Subcutaneous abdominal adipose tissue (tissue), 5 donors: ENCODE data around the gene SMC4.

ENCODE experiments used
- H3K27ac ChIP-seq: one replicate; pipeline ENCODE4 v1.7.0; 2013; ENCODE audit warnings: low read depth, mild to moderate bottlenecking, inconsistent platforms, low read length, moderate library complexity
- H3K27me3 ChIP-seq, 5 donors: one replicate each; pipeline ENCODE4 v1.7.0; 2013; ENCODE audit warnings: low read length in 5 of 5, inconsistent platforms in 1 of 5; ENCODE audit not compliant: control insufficient read depth in 5 of 5, insufficient read depth in 4 of 5
- H3K36me3 ChIP-seq, 5 donors: one replicate each; pipeline ENCODE4 v1.7.0; 2013; ENCODE audit warnings: low read length in 5 of 5; ENCODE audit not compliant: control insufficient read depth in 5 of 5, insufficient read depth in 5 of 5
- H3K4me1 ChIP-seq, 5 donors: one replicate each; pipeline ENCODE4 v1.7.0; 2013; ENCODE audit warnings: low read length in 5 of 5, mild to moderate bottlenecking in 3 of 5, moderate library complexity in 1 of 5; ENCODE audit not compliant: control insufficient read depth in 5 of 5, insufficient read depth in 5 of 5
- H3K4me3 ChIP-seq, 5 donors: one replicate each; pipeline ENCODE4 v1.7.0; 2013; ENCODE audit warnings: low read length in 5 of 5, low read depth in 1 of 5
- H3K9ac ChIP-seq, 5 donors: one replicate each; pipeline ENCODE4 v1.7.0; 2013; ENCODE audit warnings: low read length in 5 of 5, mild to moderate bottlenecking in 4 of 5, moderate library complexity in 3 of 5
- H3K9me3 ChIP-seq, 5 donors: one replicate each; pipeline ENCODE4 v1.7.0; 2013; ENCODE audit warnings: low read length in 5 of 5; ENCODE audit not compliant: control insufficient read depth in 5 of 5
- donor health status: healthy.
- donor health status: healthy.
- donor health status: healthy.
- donor health status: healthy.
- donor health status: healthy.

SMC4 gene

DNA sequence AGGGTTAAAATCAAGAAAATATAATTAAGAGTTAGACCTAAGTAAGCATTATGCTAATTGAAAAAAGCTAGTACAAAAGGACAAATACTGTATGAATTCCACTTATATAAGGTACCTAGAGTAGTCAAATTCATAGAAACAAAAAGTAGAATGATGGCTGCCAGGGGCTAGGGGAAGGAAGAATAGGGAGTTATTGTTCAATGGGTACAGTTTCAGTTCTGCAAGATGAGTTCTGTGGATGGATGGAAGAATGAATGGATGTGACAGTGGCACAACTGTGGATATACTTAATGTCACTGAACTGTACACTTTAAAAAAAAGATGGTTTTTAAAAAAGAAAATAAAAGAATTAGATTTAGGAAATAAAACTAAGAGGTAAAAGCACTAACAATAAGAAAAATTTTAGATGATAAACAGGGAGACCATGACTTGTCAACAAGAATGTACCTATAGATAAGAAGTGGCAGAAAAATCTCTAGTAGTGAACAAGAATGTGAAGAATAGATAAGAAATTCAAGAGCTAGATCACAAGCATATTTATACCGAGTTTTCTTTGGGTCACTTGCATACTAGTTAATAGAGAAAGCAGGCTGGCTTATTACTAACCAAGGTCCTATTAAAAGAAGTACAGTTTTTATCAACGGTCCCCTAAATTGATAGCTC lies 6.0 kb upstream of the SMC4 start:
- Histone ChIP-seq H3K9me3 (no peaks in the 10 kb centered on the region), H3K4me3 (no peak overlapping the region), H3K27me3 (no peaks in the 10 kb centered on the region)

DNA sequence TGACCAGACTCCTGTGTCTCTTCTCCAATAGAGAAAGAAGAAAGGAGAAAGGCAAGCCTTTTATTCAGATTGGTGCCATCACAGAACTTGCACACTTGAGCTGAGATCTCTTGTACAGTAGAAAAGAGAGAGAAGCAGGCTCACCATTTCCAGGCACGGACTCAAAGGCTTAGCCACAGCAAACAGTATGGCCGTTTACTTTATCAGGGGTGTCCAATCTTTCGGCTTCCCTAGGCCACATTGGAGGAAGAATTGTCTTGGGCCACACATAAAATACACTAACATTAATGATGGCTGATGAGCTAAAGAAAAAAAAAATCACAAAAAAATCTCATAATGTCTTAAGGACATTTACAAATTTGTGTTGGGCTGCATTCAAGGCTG lies 5.4 kb upstream of the SMC4 start:
- H3K4me3 ChIP-seq = no peak overlapping the region
- H3K9me3 ChIP-seq = no peaks in the 10 kb centered on the region
- H3K9ac ChIP-seq = no peak overlapping the region
- no peaks in the 10 kb centered on the region for H3K36me3 ChIP-seq
- H3K4me1 ChIP-seq = peaks cover 0 to 10% (median 8%) of the 10 kb centered on the region in 5 donors
- H3K27me3 ChIP-seq = no peaks in the 10 kb centered on the region
- H3K27ac ChIP-seq = no peak overlapping the region

More for the DNA sequence above, 6.0 kb upstream of the SMC4 start:
- Histone ChIP-seq H3K27ac (no peak overlapping the region), H3K4me1 (peaks cover 0 to 5% (median 3%) of the 10 kb centered on the region in 5 donors), H3K9ac (no peak overlapping the region), H3K36me3 (no peaks in the 10 kb centered on the region)

DNA sequence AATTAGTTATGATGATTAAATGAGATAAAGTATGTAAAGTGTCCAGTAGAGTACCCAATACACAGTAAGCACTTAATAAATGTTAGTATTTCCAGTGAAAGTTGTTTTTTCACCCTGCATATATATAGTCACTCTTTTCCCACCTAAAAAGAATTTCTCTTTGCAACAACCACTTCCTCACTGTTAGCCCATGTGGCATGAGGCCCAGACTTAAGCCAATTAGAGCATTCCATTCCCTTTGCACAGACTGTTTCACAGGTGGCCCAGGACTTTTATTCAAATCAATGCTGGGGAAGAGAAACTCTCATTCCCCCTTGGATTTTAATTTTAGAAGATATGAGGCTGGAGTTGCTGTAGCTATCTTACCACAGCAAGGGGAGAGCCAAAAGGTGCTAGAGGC lies 4.2 kb upstream of the SMC4 start:
- Histone ChIP-seq H3K4me3 (no peak overlapping the region), H3K9ac (no peak overlapping the region), H3K9me3 (no peaks in the 10 kb centered on the region), H3K27ac (no peak overlapping the region), H3K4me1 (peaks cover 1 to 16% (median 13%) of the 10 kb centered on the region in 5 donors), H3K36me3 (no peaks in the 10 kb centered on the region), H3K27me3 (no peaks in the 10 kb centered on the region)

DNA sequence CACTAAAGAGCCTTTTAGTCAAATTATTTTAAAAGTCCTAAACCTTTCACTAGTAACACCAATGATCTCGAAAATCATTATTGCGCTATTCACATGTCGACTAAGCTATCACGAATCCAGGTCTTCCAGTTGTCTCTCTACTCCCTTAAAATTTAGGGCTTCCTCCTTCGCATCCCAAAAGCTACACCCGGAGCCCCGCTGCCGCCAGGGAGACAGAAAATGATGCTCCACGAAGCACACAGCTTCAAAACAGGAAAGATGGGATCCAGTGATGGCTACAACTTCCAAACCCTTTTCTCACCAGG lies 678 bp upstream of the SMC4 start:
- H3K9ac ChIP-seq = peak overlapping the region in 4 of 5 donors; percentile 62 to 92 (median 84)

DNA sequence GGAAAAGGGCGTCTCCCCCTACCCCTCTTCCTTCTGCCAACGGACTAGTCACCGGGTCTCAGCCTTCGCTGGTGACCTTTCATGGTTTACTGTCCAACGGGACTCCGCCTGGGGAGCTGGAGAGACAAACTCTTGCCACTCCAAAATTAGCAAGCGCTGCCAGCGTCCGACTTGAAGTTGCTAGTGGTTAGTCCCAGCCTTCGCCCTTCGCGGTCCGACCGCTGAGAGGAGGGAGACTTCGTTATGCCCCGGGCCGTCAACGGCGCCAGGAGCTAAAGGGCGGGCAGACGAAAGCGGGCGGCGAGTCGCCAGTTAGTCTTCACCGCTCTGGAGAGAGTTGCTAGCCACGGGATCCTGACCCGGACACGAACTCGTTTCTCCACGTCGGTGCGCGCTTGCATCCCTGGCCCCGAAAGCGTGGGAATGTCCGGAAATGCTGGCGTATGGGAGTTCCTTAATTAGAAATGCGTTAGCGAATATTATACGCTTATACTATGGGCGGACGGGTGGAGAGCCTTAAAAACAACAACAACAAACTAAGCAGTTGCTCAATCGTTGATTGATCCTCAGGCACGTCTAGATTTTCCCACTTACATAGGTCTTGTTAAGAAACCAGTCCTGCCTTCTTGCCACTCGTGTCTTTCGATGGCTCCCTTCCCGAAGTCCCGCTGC lies 716 bp downstream of the SMC4 start:
- Histone ChIP-seq H3K27ac (peak overlapping the region; percentile 79), H3K9me3 (no peaks in the 10 kb centered on the region), H3K27me3 (no peaks in the 10 kb centered on the region), H3K4me1 (peaks cover 2 to 42% (median 25%) of the 10 kb centered on the region in 5 donors), H3K36me3 (no peaks in the 10 kb centered on the region), H3K9ac (peak overlapping the region; percentile 7 to 92 (median 84)), H3K4me3 (peak overlapping the region; percentile 74 to 99 (median 95))

More for the DNA sequence above, 678 bp upstream of the SMC4 start:
- no peaks in the 10 kb centered on the region for H3K36me3 ChIP-seq
- H3K4me3 ChIP-seq = peak overlapping the region; percentile 74 to 99 (median 95)
- H3K9me3 ChIP-seq = no peaks in the 10 kb centered on the region
- peak overlapping the region; percentile 79 for H3K27ac ChIP-seq
- H3K27me3 ChIP-seq = no peaks in the 10 kb centered on the region
- H3K4me1 ChIP-seq = peaks cover 2 to 42% (median 25%) of the 10 kb centered on the region in 5 donors

DNA sequence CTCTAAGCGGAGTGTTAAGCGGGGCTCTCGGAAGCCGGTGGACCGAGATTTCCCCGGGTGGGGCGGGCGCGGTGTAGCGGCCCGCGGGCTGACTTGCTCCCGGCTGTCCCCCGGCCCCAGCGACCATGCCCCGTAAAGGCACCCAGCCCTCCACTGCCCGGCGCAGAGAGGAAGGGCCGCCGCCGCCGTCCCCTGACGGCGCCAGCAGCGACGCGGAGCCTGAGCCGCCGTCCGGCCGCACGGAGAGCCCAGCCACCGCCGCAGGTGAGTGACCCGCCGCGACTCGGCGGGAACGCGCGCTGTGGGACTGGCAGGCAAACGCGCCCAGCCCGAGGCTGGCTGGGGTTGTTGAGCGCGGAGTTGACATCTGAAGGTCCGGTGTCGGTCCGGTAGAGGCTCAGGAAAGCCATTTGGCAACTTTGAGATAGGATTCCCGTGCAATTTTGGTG lies 1.3 kb downstream of the SMC4 start:
- no peaks in the 10 kb centered on the region for H3K36me3 ChIP-seq
- H3K4me1 ChIP-seq = peaks cover 2 to 42% (median 25%) of the 10 kb centered on the region in 5 donors
- no peaks in the 10 kb centered on the region for H3K9me3 ChIP-seq
- H3K9ac ChIP-seq = peak overlapping the region in 4 of 5 donors; percentile 77 to 92 (median 88)
- H3K4me3 ChIP-seq = peak overlapping the region; percentile 74 to 99 (median 95)
- H3K27me3 ChIP-seq = no peaks in the 10 kb centered on the region
- H3K27ac ChIP-seq = peak overlapping the region; percentile 79

DNA sequence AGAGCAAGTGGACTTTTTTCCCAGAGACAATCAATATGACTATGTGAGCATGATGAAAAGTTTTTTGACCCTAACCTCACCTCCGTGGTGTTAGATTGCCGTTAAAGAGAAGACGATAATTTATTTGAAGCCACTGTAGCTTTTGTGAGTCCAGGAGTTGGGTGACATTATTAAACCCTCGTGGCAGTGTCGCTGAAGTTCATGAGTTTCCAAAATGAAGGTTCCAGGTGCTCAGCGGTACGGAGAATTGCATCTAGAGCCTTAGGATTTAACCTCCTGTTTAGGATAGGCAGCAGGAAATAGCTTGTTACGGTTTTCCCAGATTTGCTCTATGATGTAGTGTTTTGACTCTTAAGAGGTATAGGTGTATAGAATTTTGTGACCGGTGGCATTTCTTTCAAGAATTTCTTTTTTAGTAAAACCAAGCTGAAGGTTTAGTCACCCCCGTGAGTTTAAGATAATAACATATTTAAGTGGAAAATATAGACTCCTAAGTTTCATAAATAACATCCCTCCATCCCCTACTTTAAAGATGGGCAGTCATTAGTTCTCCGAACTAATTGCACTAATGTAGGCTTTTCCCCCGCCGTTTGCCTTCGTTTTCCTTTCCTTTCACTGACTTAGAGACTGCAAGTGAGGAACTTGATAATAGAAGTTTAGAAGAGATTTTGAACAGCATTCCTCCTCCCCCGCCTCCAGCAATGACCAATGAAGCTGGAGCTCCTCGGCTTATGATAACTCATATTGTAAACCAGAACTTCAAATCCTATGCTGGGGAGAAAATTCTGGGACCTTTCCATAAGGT lies 2.0 kb downstream of the SMC4 start:
- Histone ChIP-seq H3K4me3 (peak overlapping the region; percentile 63 to 99 (median 94)), H3K27ac (no peak overlapping the region), H3K9me3 (no peaks in the 10 kb centered on the region), H3K27me3 (no peaks in the 10 kb centered on the region), H3K9ac (peak overlapping the region in 4 of 5 donors; percentile 77 to 92 (median 88)), H3K4me1 (peaks cover 2 to 42% (median 25%) of the 10 kb centered on the region in 5 donors), H3K36me3 (no peaks in the 10 kb centered on the region)

DNA sequence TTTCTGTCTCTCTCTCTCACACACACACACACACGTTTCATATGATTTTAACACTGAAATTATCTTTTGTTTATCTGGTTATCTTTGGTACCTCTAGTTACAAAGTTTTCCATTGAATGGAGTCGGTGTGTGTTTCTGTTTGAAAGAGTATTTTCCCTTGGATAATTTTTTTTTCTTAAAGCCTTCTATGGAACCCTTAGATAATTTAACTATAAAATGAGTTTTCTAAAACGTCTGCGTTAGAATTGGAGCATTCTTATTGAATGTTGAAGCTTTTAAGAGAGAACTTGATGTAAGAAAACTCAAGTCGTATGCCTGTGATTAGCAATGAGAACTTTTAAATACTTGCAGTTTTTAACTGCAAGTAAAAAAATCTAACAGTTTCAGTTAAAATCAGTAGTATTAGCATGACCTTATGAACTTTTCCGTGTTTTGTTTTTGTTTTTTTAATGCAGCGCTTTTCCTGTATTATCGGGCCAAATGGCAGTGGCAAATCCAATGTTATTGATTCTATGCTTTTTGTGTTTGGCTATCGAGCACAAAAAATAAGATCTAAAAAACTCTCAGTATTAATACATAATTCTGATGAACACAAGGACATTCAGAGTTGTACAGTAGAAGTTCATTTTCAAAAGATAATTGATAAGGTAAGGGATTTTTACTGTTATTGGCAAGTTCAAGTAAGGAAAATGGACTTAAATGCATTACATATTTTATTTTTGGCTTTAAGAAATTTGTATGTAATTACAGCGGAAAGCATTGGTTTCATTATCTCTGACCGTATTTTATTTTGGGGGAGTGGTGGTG lies 3.0 kb downstream of the SMC4 start:
- H3K27ac ChIP-seq = no peak overlapping the region
- H3K27me3 ChIP-seq = no peaks in the 10 kb centered on the region
- peak overlapping the region in 1 of 5 donors; percentile 22 for H3K4me3 ChIP-seq
- H3K4me1 ChIP-seq = peaks cover 2 to 42% (median 25%) of the 10 kb centered on the region in 5 donors
- no peaks in the 10 kb centered on the region for H3K9me3 ChIP-seq
- H3K36me3 ChIP-seq = no peaks in the 10 kb centered on the region
- peak overlapping the region in 2 of 5 donors; percentile 91 to 92 for H3K9ac ChIP-seq

DNA sequence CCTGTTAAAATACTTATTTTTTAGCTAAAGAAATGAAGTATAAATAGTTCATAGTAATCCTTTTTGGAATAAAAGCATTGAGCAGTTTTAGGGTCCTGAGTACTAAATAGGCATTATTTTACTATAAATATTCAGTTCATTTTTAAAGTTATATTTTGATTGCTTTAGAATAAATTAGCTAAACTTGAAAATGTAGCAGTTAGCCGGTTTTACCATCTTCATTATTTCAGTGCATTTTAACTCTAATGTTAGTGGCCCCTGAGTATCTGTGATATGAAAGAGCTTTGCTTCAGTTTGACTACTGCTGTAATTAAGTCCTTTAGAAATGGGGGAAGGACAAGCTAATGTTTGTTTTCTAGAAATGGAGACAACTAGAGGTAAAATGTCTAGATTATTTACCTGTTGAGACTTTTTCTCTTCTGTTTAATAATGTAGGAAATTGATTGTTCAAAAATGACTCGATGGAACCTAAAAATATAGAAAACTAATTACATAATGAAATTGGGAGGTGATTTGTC lies 3.6 kb downstream of the SMC4 start:
- Histone ChIP-seq H3K4me1 (peaks cover 2 to 42% (median 25%) of the 10 kb centered on the region in 5 donors), H3K27ac (no peak overlapping the region), H3K9me3 (no peaks in the 10 kb centered on the region), H3K27me3 (no peaks in the 10 kb centered on the region), H3K36me3 (no peaks in the 10 kb centered on the region), H3K4me3 (peak overlapping the region in 1 of 5 donors; percentile 22), H3K9ac (peak overlapping the region in 2 of 5 donors; percentile 26 to 91)
